NT2/D1 (cell line): Measurements from ENCODE around the gene FRY.

Experiments
- DNase-seq: peaks from one replicate; pipeline ENCODE4 v3.0.0-alpha.2; 2011; ENCODE audit warnings: low read depth, low spot score
- H3K27me3 ChIP-seq: 2 replicates; pipeline ENCODE4 v1.6.0; 2011; ENCODE audit warnings: mild to moderate bottlenecking; ENCODE audit not compliant: insufficient read length, insufficient read depth
- H3K36me3 ChIP-seq: 2 replicates; pipeline ENCODE4 v1.6.1; 2011; ENCODE audit warnings: mild to moderate bottlenecking, low read length, mixed read lengths; ENCODE audit not compliant: insufficient read depth, insufficient read length
- H3K4me1 ChIP-seq: 2 replicates; pipeline ENCODE4 v1.5.1; 2011; ENCODE audit not compliant: insufficient read depth, insufficient read length
- H3K4me3 ChIP-seq: 2 replicates; pipeline ENCODE4 v1.5.1; 2011; ENCODE audit warnings: low read depth; ENCODE audit not compliant: insufficient read length
- H3K9ac ChIP-seq: 2 replicates; pipeline ENCODE4 v1.6.0; 2011; ENCODE audit warnings: low read depth; ENCODE audit not compliant: insufficient read length
- H3K9me3 ChIP-seq: 2 replicates; pipeline ENCODE4 v1.5.1; 2011; ENCODE audit warnings: mild to moderate bottlenecking, low read length; ENCODE audit not compliant: insufficient read depth
- SUZ12 ChIP-seq: IDR thresholded peaks from 2 replicates; pipeline ENCODE4 v1.6.1; 2011; ENCODE audit not compliant: insufficient read length, insufficient read depth; ENCODE audit errors: extremely low read depth
- YY1 ChIP-seq: IDR thresholded peaks from 2 replicates; pipeline ENCODE4 v1.6.1; 2011; ENCODE audit not compliant: insufficient read length, insufficient read depth
- ZNF274 ChIP-seq: IDR thresholded peaks from 2 replicates; pipeline ENCODE4 v1.6.1; 2011; ENCODE audit warnings: mild to moderate bottlenecking, low read depth, low read length

The FRY gene

DNA sequence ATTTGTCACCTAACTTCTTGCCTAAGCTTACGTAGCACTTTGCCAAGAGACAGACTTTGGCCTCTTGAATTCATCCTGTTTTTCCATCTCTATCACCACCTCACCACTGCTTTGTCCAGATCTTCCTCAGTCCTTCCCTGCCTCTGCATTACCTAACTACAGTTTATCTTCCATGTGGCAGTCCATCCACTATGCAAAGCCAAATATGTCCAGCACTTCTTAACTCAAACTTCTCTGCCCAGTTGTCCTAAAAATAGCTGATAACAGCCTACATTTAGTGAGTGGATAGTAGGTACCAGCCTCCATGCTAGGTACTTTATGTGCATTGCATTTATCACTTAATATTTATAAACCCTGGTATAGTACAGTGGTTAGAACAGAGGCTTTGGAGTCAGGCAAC is 172.2 kb downstream of the FRY start:
- Histone ChIP-seq H3K4me3 (no peak overlapping the region), H3K36me3 (no peaks in the 10 kb centered on the region), H3K4me1 (no peaks in the 10 kb centered on the region), H3K9ac (no peak overlapping the region), H3K27me3 (no peaks in the 10 kb centered on the region), H3K9me3 (no peaks in the 10 kb centered on the region)
- DNase-seq: no peak
- TF ChIP-seq YY1 (no peak), SUZ12 (no peak), ZNF274 (no peak)

DNA sequence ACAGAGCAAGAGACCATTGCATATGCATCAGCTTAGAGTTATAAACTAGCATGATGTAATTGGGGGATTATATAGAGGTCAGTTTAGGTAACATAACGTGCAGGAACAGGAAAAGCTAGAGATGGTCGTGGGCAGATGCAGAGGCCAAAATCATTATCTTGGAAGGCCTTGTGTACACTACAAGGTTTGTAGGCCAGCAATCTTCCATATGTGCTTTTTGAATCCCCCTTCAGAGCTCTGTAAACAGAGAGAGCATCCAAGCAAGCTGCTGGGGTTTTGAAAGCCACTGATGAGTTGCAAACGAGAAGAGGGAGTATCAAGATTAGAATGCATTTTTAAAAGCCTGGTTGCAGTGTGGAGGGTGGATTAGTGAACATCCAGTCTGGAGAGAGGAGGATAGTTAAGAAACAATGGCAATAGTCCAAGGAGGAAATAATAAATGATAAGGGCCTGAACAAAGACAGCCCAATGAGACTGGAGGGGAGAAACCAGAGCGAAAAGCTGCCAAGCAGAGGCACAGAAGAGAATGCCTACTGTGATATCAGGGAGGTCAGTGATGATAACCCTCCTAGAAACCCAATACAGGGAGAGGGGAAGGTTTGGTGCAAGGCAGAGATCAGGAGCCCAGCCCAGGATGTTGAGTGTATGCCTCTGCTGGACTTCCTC is 174.0 kb downstream of the FRY start:
- Histone ChIP-seq H3K36me3 (no peaks in the 10 kb centered on the region), H3K9me3 (no peaks in the 10 kb centered on the region), H3K4me1 (no peaks in the 10 kb centered on the region), H3K9ac (no peak overlapping the region), H3K27me3 (no peaks in the 10 kb centered on the region), H3K4me3 (no peak overlapping the region)
- TF ChIP-seq ZNF274: no peak
- TF ChIP-seq SUZ12: no peak
- no peak for TF ChIP-seq YY1
- no peak for DNase-seq

DNA sequence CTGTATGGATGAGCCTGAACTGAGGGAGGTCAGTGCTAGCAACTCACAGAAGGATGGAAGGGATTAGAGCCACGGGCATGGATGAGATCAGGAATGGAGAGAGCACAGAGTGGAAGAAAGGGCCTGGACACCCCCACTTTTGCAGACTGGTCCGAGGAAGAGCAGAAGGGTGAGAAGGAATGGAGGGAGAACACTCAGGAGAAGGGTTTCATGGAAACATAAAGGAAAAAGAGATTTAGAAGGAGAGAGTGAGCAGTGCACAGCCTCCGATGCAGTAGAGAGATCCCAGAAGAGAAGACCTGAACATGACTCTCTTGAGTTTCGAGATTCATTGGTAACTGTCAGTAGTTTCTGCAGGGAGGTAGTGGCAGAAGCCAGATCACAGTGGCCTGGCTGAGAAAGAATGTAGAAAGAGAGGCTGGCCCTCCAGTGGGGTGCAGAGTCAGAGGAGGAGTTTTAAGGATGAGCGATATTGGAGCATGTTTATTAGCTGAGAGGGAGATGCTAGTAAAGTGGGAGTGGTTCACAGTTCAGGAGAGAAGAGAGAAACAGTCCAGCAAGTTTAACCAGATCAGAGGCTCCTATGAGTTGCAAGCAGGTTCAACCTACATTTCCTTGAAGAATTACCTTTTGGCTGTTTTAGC is 174.6 kb downstream of the FRY start:
- Histone ChIP-seq H3K27me3 (no peaks in the 10 kb centered on the region), H3K9ac (no peak overlapping the region), H3K36me3 (no peaks in the 10 kb centered on the region), H3K9me3 (no peaks in the 10 kb centered on the region), H3K4me1 (no peaks in the 10 kb centered on the region), H3K4me3 (no peak overlapping the region)
- TF ChIP-seq ZNF274: no peak
- no peak for TF ChIP-seq YY1
- no peak for TF ChIP-seq SUZ12
- DNase-seq: no peak

DNA sequence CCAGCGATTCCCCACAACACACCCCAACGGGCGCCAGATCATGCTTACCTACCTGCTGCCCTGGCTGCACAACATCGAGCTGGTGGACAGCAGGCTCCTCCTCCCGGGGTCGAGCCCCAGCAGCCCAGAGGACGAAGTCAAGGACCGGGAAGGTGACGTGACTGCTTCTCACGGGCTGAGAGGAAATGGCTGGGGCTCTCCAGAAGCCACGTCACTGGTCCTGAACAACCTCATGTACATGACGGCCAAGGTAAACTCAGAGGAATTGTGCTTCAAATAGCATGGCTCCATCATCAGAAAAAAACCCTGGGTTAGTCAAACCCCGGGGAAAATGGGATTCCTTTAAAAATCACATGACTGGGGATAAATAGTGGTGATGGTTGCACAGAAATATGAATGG is 177.3 kb downstream of the FRY start:
- Histone ChIP-seq H3K4me3 (no peak overlapping the region), H3K36me3 (no peaks in the 10 kb centered on the region), H3K4me1 (no peaks in the 10 kb centered on the region), H3K9me3 (no peaks in the 10 kb centered on the region), H3K27me3 (no peaks in the 10 kb centered on the region), H3K9ac (no peak overlapping the region)
- TF ChIP-seq ZNF274 (no peak), SUZ12 (no peak), YY1 (no peak)
- no peak for DNase-seq

DNA sequence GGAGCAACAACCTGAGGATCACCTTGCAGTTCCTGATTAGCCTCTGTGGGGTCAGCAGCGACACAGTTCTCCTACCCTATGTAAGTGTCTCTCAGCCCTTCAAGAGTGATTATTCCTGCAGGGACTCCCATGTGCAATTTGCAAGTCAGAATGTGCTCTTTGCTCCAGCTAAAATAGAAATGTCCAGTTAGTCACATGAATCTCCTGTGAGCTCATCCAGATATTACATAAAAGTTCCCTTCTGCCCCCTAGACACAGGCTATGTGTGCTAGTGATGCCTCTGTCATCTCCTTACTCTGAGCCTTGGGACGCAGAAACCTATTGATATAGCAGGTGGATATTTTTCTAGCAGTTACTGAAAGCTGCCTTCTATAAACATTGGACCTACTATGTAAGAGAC is 178.1 kb downstream of the FRY start:
- H3K4me3 ChIP-seq: no peak overlapping the region
- H3K9ac ChIP-seq: no peak overlapping the region
- H3K4me1 ChIP-seq: no peaks in the 10 kb centered on the region
- H3K27me3 ChIP-seq: no peaks in the 10 kb centered on the region
- TF ChIP-seq ZNF274 (no peak), YY1 (no peak), SUZ12 (no peak)
- H3K9me3 ChIP-seq: no peaks in the 10 kb centered on the region
- H3K36me3 ChIP-seq: no peaks in the 10 kb centered on the region
- no peak for DNase-seq

DNA sequence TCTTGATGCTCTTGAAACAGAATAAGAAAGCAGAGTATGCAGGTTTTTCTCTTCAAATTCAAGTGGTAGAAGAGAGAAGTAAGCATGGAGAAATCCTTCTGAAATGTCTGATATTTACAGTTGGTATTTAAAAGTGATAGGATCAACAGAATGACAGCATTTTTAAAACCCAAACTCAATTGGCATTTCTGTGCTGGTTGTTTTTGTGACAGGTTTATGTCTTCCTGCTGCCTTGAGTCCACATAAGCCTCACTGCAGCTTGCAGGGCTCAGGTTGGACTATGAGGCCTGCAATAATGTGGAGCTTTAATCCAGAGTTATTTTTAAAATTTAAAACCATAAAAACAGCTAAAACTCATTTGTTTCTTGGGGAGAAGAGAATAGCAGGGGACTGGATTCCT is 178.5 kb downstream of the FRY start:
- Histone ChIP-seq H3K27me3 (no peaks in the 10 kb centered on the region), H3K9me3 (no peaks in the 10 kb centered on the region), H3K4me3 (no peak overlapping the region), H3K4me1 (no peaks in the 10 kb centered on the region), H3K9ac (no peak overlapping the region), H3K36me3 (no peaks in the 10 kb centered on the region)
- DNase-seq: no peak
- TF ChIP-seq ZNF274: no peak

DNA sequence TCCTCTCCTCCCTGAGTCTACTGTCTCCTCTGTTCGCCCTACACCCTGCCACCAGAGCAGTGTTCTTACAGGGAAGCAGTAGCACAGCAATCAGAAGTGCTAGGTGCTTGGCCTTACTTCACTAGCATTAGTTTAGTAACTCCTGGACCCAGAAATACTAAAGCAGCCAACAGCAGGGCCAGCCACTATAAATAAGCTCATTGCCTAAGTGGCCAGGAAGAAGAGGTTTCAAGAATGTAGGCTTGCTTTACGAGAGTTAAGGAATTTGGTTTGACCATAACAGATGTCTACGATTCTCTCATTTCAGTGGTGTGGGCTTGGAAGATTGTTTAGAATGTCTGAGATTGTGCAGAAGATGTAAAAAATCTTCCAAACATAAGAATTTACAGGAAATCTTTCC is 180.2 kb downstream of the FRY start:
- Histone ChIP-seq H3K9me3 (no peaks in the 10 kb centered on the region), H3K4me1 (no peaks in the 10 kb centered on the region), H3K27me3 (no peaks in the 10 kb centered on the region), H3K36me3 (no peaks in the 10 kb centered on the region), H3K4me3 (no peak overlapping the region), H3K9ac (no peak overlapping the region)
- TF ChIP-seq YY1: no peak
- no peak for TF ChIP-seq SUZ12
- TF ChIP-seq ZNF274: no peak
- no peak for DNase-seq

DNA sequence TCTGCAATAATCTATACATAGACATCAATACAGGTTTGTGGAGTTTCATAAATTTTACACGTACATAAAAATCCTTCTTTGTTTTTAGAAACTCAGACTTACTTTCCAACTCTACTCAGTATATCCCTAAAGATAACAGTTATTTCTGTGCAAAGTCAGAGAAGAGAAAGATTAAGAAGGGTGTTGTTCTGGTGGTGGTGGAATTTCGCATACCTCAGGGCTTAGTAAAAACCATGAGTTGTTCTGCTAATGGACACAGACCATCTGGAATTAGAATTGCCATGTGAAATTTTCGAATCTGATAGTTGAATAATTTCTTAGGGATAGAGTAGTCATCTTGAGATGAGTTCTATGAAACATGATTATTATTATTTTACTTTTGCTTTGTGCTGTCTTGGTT is 180.8 kb downstream of the FRY start:
- H3K36me3 ChIP-seq: no peaks in the 10 kb centered on the region
- H3K9me3 ChIP-seq: no peaks in the 10 kb centered on the region
- no peaks in the 10 kb centered on the region for H3K4me1 ChIP-seq
- no peak for DNase-seq
- no peaks in the 10 kb centered on the region for H3K27me3 ChIP-seq
- no peak overlapping the region for H3K4me3 ChIP-seq
- TF ChIP-seq SUZ12 (no peak), YY1 (no peak), ZNF274 (no peak)
- H3K9ac ChIP-seq: no peak overlapping the region
